Dermis microvascular lymphatic vessel endothelial cell (primary cell): ENCODE results near the gene ARHGDIB. TPM values are rescaled to one million over a fixed set of nuclear protein-coding genes. Genes with fewer than 3 reads are reported as not detected.

Source experiments
- DNase-seq, 2 donors: peaks; one replicate each; pipeline versions ENCODE4 v3.0.0 to v3.0.0-alpha.2; 2010; ENCODE audit warnings: low read depth in 2 of 2
- total RNA-seq: library from RNA; depleted of rRNA; stranded (reverse); fragments of >200 nt; gene quantifications from 2 replicates; pipeline ENCODE4 v1.2.1, GENCODE V29; 2014

ARHGDIB gene
- total RNA-seq, 1 donor from 2014 or later: 69.4 TPM

GRCh38 chr12:14956905-14957304, 4.5 kb downstream of the ARHGDIB start:
- no peak for DNase-seq

GRCh38 chr12:14956024-14956891, 5.1 kb downstream of the ARHGDIB start:
- DNase-seq: no peak

- no peak for DNase-seq
These were observed 7.1 kb downstream of the ARHGDIB start for GRCh38 chr12:14954269-14954668.

- no peak for DNase-seq
These were observed 7.6 kb downstream of the ARHGDIB start for GRCh38 chr12:14953752-14954151.

GRCh38 chr12:14952299-14952921, 9.0 kb downstream of the ARHGDIB start:
- DNase-seq: peak; percentile 99 to 100

GRCh38 chr12:14951851-14952250, 9.6 kb downstream of the ARHGDIB start:
- DNase-seq: no peak

- peak in 1 of 2 donors; percentile 42 for DNase-seq
These were observed 10.2 kb downstream of the ARHGDIB start for GRCh38 chr12:14950982-14951746.

GRCh38 chr12:14950421-14950820, 11.0 kb downstream of the ARHGDIB start:
- no peak for DNase-seq

- DNase-seq: no peak
These were observed 11.8 kb downstream of the ARHGDIB start for GRCh38 chr12:14949631-14950030.

- DNase-seq: peak; percentile 96
These were observed 12.7 kb downstream of the ARHGDIB start for GRCh38 chr12:14948672-14949071.

GRCh38 chr12:14946861-14947260, 14.5 kb downstream of the ARHGDIB start:
- peak in 1 of 2 donors; percentile 66 for DNase-seq

GRCh38 chr12:14946162-14946561, 15.2 kb downstream of the ARHGDIB start:
- DNase-seq: no peak

GRCh38 chr12:14942196-14942931, 19.0 kb downstream of the ARHGDIB start:
- no peak for DNase-seq

GRCh38 chr12:14941369-14941768, 20.0 kb downstream of the ARHGDIB start:
- DNase-seq: no peak

GRCh38 chr12:14938301-14938700, 23.1 kb downstream of the ARHGDIB start, which contains the start of gene ERP27:
Gene ERP27 (minus strand): TSS chr12:14938537. CDS start chr12:14938508, 29 bp downstream.
- no peak for DNase-seq

GRCh38 chr12:14937689-14938088, 23.7 kb downstream of the ARHGDIB start:
- no peak for DNase-seq

- no peak for DNase-seq
These were observed 24.4 kb downstream of the ARHGDIB start for GRCh38 chr12:14937014-14937413.

- peak in 1 of 2 donors; percentile 30 for DNase-seq
These were observed 25.1 kb downstream of the ARHGDIB start for GRCh38 chr12:14936224-14936861.

- no peak for DNase-seq
These were observed 26.4 kb downstream of the ARHGDIB start for GRCh38 chr12:14935031-14935430.

GRCh38 chr12:14934511-14934910, 26.9 kb downstream of the ARHGDIB start:
- no peak for DNase-seq
